K562 (cell line): ENCODE measurements around the gene INHBC. TPM values are rescaled to one million over a fixed set of nuclear protein-coding genes. Genes with fewer than 3 reads are reported as not detected.
A peak's percentile ranks its signal among the peaks of the same experiment; 100 is the strongest.

Experiments used
- ARID3A ChIP-seq: IDR thresholded peaks from 2 replicates; pipeline ENCODE4 v1.6.1; 2012; ENCODE audit warnings: low read depth, low read length, improper control_type of control experiment, borderline replicate concordance
- CREB3L1 ChIP-seq: fragments of 450-650 bp; IDR thresholded peaks from 2 replicates; pipeline ENCODE4 v1.6.1; 2014; ENCODE audit warnings: low read depth, mild to moderate bottlenecking, moderate library complexity, borderline replicate concordance
- HDAC6 ChIP-seq: IDR thresholded peaks from 2 replicates; pipeline ENCODE4 v1.6.1; 2012; ENCODE audit warnings: low read depth, mild to moderate bottlenecking, control low read depth, inconsistent platforms, low read length, moderate library complexity
- HINFP ChIP-seq: fragments of 450-650 bp; conservative IDR thresholded peaks from 2 replicates; pipeline ENCODE4 v1.6.1; 2016; ENCODE audit warnings: missing genetic modification characterization, low read depth, mild to moderate bottlenecking, control low read depth, missing compliant biosample characterization
- HOXB6 ChIP-seq: fragments of 250-450 bp; sonication (Bioruptor Pico); IDR thresholded peaks from 2 replicates; pipeline ENCODE4 v1.5.1; 2022; ENCODE audit warnings: mild to moderate bottlenecking, borderline replicate concordance
- MTA1 ChIP-seq: fragments of 450-650 bp; IDR thresholded peaks from 2 replicates; pipeline ENCODE4 v1.6.1; 2017; ENCODE audit warnings: borderline replicate concordance
- MTF1 ChIP-seq: fragments of 250-450 bp; sonication (Bioruptor Pico); IDR thresholded peaks from 2 replicates; pipeline ENCODE4 v1.9.0; 2021; ENCODE audit warnings: moderate library complexity, mild to moderate bottlenecking, inconsistent platforms, borderline replicate concordance
- NFXL1 ChIP-seq: fragments of 450-650 bp; formaldehyde crosslinking; IDR thresholded peaks from 2 replicates; pipeline ENCODE4 v1.4.0; 2021; ENCODE audit warnings: mild to moderate bottlenecking
- PHF20 ChIP-seq: fragments of 450-650 bp; IDR thresholded peaks from 2 replicates; pipeline ENCODE4 v1.6.1; 2018; ENCODE audit not compliant: partially characterized antibody
- PPARD ChIP-seq: fragments of 250-450 bp; sonication (Bioruptor Pico); IDR thresholded peaks from 2 replicates; pipeline ENCODE4 v1.8.0; 2022; ENCODE audit warnings: inconsistent platforms, mild to moderate bottlenecking, moderate library complexity
- PTRF ChIP-seq: fragments of 450-650 bp; IDR thresholded peaks from 2 replicates; pipeline ENCODE4 v1.6.1; 2016; ENCODE audit warnings: mild to moderate bottlenecking, missing genetic modification characterization, missing compliant biosample characterization
- PTTG1 ChIP-seq: fragments of 450-650 bp; IDR thresholded peaks from 2 replicates; pipeline ENCODE4 v1.6.1; 2016; ENCODE audit warnings: low read depth, mild to moderate bottlenecking, missing genetic modification characterization, missing compliant biosample characterization
- SIN3B ChIP-seq: fragments of 450-650 bp; IDR thresholded peaks from 2 replicates; pipeline ENCODE4 v1.6.1; 2017; ENCODE audit warnings: low read depth, mild to moderate bottlenecking, moderate library complexity
- SMAD2 ChIP-seq: fragments of 150-350 bp; IDR thresholded peaks from 2 replicates; pipeline ENCODE4 v1.6.1; 2014; ENCODE audit warnings: low read depth, mild to moderate bottlenecking, low read length
- SMAD4 ChIP-seq: fragments of 250-450 bp; sonication (Bioruptor Pico); conservative IDR thresholded peaks from 2 replicates; pipeline ENCODE4 v1.8.0; 2021; ENCODE audit warnings: inconsistent platforms, mild to moderate bottlenecking, moderate library complexity
- SNIP1 ChIP-seq: fragments of 450-650 bp; IDR thresholded peaks from 2 replicates; pipeline ENCODE4 v1.7.1; 2017; ENCODE audit warnings: low read depth, mild to moderate bottlenecking
- TGIF2 ChIP-seq: sonication (generic); formaldehyde crosslinking; IDR thresholded peaks from 2 replicates; pipeline ENCODE4 v1.8.1; 2022; ENCODE audit warnings: mild to moderate bottlenecking, missing genetic modification reagents, moderate library complexity
- USF2 ChIP-seq: sonication (generic); formaldehyde crosslinking; IDR thresholded peaks from 2 replicates; pipeline ENCODE4 v1.5.0; 2020; ENCODE audit warnings: missing genetic modification reagents
- VEZF1 ChIP-seq: fragments of 200-800 bp; sonication (Bioruptor generic); IDR thresholded peaks from 2 replicates; pipeline ENCODE4 v1.6.1; 2017; ENCODE audit warnings: missing genetic modification characterization, missing compliant biosample characterization
- ZNF23 ChIP-seq: fragments of 250-450 bp; sonication (Bioruptor Pico); IDR thresholded peaks from 2 replicates; pipeline ENCODE4 v1.4.0; 2020; ENCODE audit warnings: mild to moderate bottlenecking
- ZNF431 ChIP-seq: sonication (generic); formaldehyde crosslinking; IDR thresholded peaks from 2 replicates; pipeline ENCODE4 v1.8.0; 2022; ENCODE audit warnings: mild to moderate bottlenecking, missing genetic modification reagents
- ZNF76 ChIP-seq: fragments of 250-450 bp; sonication (Bioruptor Pico); IDR thresholded peaks from 2 replicates; pipeline ENCODE4 v1.4.0; 2020; ENCODE audit warnings: mild to moderate bottlenecking, moderate library complexity, borderline replicate concordance
- polyA plus RNA-seq, 8 experiments: library from polyadenylated mRNA; depleted of rRNA in 4 of 8; stranded (reverse) in 5 of 8; unstranded in 3 of 8; fragments of >200 nt; fragmentation: Nextera tagmentation in 2 of 8; fragmentation: Illumina TruSeq in 1 of 8; extraction: Ambion mirVana in 2 of 8; extraction: Trizol in 1 of 8; gene quantifications; 2 replicates each; pipeline versions ENCODE4 v1.2.1 to v1.2.3, GENCODE V29; 2011 to 2014; ENCODE audit warnings: inconsistent platforms in 1 of 8, missing spikeins in 1 of 8
- total RNA-seq, 7 experiments: library from RNA; depleted of rRNA in 6 of 7; stranded (reverse); fragments of >200 nt in 6 of 7; fragmentation: Illumina TruSeq in 2 of 7; extraction: Trizol in 2 of 7; gene quantifications; 2 replicates each; pipeline versions ENCODE4 v1.2.1 to v1.2.3, GENCODE V29; 2011 to 2021; ENCODE audit warnings: low replicate concordance in 1 of 7

Gene INHBC
- total and polyA plus RNA-seq, 9 of the 15 experiments (the other 6 are each of a cell fraction or from before 2014, with no cell fraction given) = 0.07 to 0.24 (median 0.15) TPM; not detected in 4

- TF ChIP-seq ARID3A (no peak), MTF1 (no peak), HINFP (tag) (no peak), ZNF76 (no peak), TGIF2 (CRISPR knock-in tag) (no peak), MTA1 (peak; percentile 46; the same call in 1 of the 2 replicates), PTTG1 (tag) (no peak), CREB3L1 (peak; percentile 75; the same call in 1 of the 2 replicates), SMAD2 (no peak), HOXB6 (no peak), SNIP1 (no peak), ZNF23 (CRISPR knock-in tag) (no peak), VEZF1 (CRISPR knock-in tag) (no peak), PPARD (CRISPR knock-in tag) (no peak), USF2 (CRISPR knock-in tag) (no peak), SIN3B (no peak), PTRF (tag) (no peak), PHF20 (no peak), HDAC6 (no peak), NFXL1 (CRISPR knock-in tag) (no peak), SMAD4 (CRISPR knock-in tag) (no peak), ZNF431 (CRISPR knock-in tag) (no peak)
These were observed 24.6 kb downstream of the INHBC start (continued) for GRCh38 chr12:57459055-57459749.
